Loucy (cell line): ENCODE results near the gene ACTA2.

Experiments used
- EZH2phosphoT487 ChIP-seq: fragments of 200-600 bp; IDR thresholded peaks from 2 replicates; pipeline ENCODE4 v1.6.1; 2018; ENCODE audit warnings: antibody characterized with exemption, mild to moderate bottlenecking, moderate library complexity, borderline replicate concordance
- TF ChIP-seq, protein P1 (sequence below): fragments of 200-600 bp; sonication (generic); conservative IDR thresholded peaks from 2 replicates; pipeline ENCODE4 v1.5.1; 2014; ENCODE audit warnings: mild to moderate bottlenecking, antibody characterized with exemption, low read length

DNA sequence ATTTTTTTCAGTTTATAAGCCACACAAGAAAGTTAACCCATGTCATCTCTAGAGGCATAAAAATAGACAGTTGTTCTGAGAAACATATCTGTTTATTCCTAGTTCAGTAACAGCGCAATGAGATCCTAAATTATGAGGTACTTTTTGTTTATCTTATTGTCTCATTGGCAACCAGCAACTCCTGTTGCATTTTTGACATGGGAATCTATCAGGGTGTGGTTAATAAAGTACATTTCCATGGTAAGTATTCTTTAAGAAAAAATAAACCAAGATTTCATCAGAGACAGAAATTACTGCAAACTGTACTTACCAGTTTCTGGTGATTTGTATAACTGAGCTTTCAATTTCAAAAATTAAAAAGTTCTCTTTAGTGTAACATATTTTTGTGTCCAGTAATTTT is 47.1 kb upstream of the ACTA2 start:
- TF ChIP-seq, protein P1, sequence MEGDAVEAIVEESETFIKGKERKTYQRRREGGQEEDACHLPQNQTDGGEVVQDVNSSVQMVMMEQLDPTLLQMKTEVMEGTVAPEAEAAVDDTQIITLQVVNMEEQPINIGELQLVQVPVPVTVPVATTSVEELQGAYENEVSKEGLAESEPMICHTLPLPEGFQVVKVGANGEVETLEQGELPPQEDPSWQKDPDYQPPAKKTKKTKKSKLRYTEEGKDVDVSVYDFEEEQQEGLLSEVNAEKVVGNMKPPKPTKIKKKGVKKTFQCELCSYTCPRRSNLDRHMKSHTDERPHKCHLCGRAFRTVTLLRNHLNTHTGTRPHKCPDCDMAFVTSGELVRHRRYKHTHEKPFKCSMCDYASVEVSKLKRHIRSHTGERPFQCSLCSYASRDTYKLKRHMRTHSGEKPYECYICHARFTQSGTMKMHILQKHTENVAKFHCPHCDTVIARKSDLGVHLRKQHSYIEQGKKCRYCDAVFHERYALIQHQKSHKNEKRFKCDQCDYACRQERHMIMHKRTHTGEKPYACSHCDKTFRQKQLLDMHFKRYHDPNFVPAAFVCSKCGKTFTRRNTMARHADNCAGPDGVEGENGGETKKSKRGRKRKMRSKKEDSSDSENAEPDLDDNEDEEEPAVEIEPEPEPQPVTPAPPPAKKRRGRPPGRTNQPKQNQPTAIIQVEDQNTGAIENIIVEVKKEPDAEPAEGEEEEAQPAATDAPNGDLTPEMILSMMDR = no peak
- TF ChIP-seq EZH2phosphoT487 = no peak
